KOPT-K1 (cell line): ENCODE results near the gene WIF1.

Experiments
- H3K27ac ChIP-seq: fragments of 200-600 bp; sonication (generic); 2 replicates; pipeline ENCODE4 v1.5.1; 2016; ENCODE audit warnings: antibody characterized with exemption, mild to moderate bottlenecking, low read depth, low read length; ENCODE audit not compliant: poor library complexity, severe bottlenecking
- H3K36me3 ChIP-seq: fragments of 200-600 bp; sonication (generic); 2 replicates; pipeline ENCODE4 v1.5.1; 2017; ENCODE audit warnings: antibody characterized with exemption, mild to moderate bottlenecking, low read length, moderate library complexity; ENCODE audit not compliant: insufficient read depth
- H3K9me3 ChIP-seq: fragments of 200-600 bp; sonication (generic); 2 replicates; pipeline ENCODE4 v1.5.1; 2017; ENCODE audit warnings: antibody characterized with exemption, low read length, mild to moderate bottlenecking; ENCODE audit not compliant: insufficient read depth, poor library complexity, severe bottlenecking

WIF1 gene

GRCh38 chr12:65140738-65141137, 19.6 kb upstream of the WIF1 start:
- Histone ChIP-seq H3K36me3 (no peaks in the 10 kb centered on the region), H3K9me3 (peaks cover 6% of the 10 kb centered on the region)

GRCh38 chr12:65139389-65139788, 18.3 kb upstream of the WIF1 start:
- H3K27ac ChIP-seq = no peak overlapping the region
- no peaks in the 10 kb centered on the region for H3K36me3 ChIP-seq
- H3K9me3 ChIP-seq = peaks cover 6% of the 10 kb centered on the region

More at GRCh38 chr12:65140738-65141137, 19.6 kb upstream of the WIF1 start:
- H3K27ac ChIP-seq = no peak overlapping the region

GRCh38 chr12:65133879-65134278, 12.8 kb upstream of the WIF1 start:
- H3K36me3 ChIP-seq = no peaks in the 10 kb centered on the region
- H3K9me3 ChIP-seq = peaks cover 6% of the 10 kb centered on the region
- no peak overlapping the region for H3K27ac ChIP-seq

GRCh38 chr12:65126482-65126881, 5.4 kb upstream of the WIF1 start:
- Histone ChIP-seq H3K9me3 (no peaks in the 10 kb centered on the region), H3K27ac (no peak overlapping the region), H3K36me3 (no peaks in the 10 kb centered on the region)

DNA sequence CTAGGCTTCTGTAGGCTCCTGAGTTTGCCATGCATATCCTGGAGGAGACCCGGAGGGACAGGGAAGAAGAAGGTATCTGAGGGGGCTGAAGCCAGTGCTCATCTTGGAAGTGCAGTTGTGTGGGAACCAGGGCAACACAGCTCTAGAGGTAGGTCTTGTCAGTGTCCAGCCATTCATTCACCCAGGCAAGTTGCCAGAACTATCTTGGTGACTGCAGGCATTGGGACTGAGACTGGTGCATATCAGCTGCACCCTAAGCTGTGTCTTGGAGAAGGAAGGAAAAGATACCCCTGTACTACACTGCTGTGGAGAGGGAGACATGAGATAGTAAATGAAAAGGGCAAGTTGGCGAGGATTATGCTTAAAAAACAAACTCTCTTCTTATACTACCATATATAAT, 4.9 kb upstream of the WIF1 start:
- Histone ChIP-seq H3K36me3 (no peaks in the 10 kb centered on the region), H3K9me3 (no peaks in the 10 kb centered on the region), H3K27ac (no peak overlapping the region)

DNA sequence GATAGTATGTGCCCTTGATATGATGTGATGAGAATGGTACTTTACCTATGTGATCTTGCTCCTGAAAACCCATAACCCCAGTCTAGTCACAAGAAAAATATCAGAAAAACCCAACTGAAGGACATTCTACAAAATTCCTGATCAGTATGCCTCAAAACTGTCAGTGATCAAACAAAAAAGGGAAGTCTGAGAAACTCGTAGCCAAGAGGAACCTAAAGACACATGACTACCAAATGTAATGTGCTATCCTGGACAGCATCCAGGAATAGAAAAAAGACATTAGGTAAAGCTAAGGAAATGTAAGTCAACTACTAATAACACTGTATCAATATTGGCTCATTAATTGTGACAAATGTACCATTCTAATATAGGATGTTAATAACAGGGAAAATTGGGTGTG, 4.1 kb upstream of the WIF1 start:
- Histone ChIP-seq H3K27ac (no peak overlapping the region), H3K36me3 (no peaks in the 10 kb centered on the region), H3K9me3 (no peaks in the 10 kb centered on the region)

- Histone ChIP-seq H3K36me3 (no peaks in the 10 kb centered on the region), H3K27ac (no peak overlapping the region), H3K9me3 (no peaks in the 10 kb centered on the region)
Observed at GRCh38 chr12:65123435-65124063, 2.4 kb upstream of the WIF1 start.

- Histone ChIP-seq H3K9me3 (no peaks in the 10 kb centered on the region), H3K27ac (no peak overlapping the region), H3K36me3 (no peaks in the 10 kb centered on the region)
Observed at GRCh38 chr12:65122703-65123102, 1.6 kb upstream of the WIF1 start.

DNA sequence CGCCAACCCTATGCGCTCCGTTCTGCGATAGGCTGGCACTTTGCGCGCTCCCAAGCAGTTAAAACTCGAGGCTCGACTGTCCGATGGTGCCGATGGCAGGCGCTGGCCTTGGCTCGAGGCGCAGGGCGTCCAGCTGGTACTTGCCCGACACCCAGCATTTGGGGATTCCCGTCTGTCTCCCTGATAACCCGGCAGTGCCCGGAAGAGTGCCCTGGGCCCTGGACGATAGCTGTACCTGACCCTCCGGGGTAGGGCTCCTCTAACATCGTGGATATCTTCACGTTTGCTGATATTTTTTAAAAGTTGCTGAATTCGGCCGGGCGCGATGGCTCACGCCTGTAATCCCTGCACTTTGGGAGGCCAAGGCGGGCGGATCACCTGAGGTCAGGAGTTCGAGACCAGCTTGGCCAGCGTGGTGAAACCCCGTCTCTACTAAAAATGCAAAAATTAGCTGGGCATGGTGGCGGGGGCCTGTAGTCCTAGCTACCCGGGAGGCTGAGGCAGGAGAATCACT, 908 bp upstream of the WIF1 start:
- Histone ChIP-seq H3K36me3 (no peaks in the 10 kb centered on the region), H3K9me3 (no peaks in the 10 kb centered on the region), H3K27ac (no peak overlapping the region)

DNA sequence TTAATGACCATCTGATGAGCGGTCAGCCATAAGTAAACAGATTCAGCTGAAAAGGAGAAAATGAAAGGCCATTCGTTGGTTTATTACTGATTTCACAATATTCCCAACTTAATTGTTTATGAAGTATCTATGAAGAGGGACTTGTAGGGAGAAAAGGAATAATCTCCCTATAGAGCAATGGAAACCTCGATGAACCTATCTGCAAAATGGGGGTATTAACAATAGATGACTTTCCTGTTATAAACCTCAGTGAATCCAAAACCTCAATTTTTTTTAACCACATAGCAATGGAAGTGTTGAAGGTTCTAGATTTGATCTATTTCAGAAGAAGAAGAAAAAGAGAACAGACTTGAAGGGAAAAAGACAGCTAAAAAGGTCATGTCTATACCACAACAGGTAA, 2.0 kb downstream of the WIF1 start:
- Histone ChIP-seq H3K27ac (no peak overlapping the region), H3K36me3 (no peaks in the 10 kb centered on the region), H3K9me3 (no peaks in the 10 kb centered on the region)

DNA sequence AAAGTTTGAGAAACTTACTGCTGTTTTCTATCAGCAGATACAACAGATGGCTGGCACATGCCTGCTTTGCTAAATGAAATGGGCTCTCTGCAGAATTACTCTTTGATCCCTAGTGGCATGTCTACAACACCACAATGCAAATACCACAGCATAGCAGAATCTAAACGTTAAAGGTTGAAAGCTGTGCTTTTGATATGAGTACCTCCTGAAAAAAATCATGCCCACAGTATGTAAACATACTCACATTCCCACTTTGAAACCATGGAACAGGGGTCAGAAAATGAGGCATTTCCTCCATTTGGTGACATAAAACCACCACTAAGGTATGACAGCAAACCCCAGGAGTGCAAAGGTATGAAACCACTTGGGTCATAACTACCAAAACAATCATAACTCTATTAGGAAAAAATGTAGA, 7.5 kb downstream of the WIF1 start:
- no peaks in the 10 kb centered on the region for H3K9me3 ChIP-seq
- no peaks in the 10 kb centered on the region for H3K36me3 ChIP-seq
- no peak overlapping the region for H3K27ac ChIP-seq

DNA sequence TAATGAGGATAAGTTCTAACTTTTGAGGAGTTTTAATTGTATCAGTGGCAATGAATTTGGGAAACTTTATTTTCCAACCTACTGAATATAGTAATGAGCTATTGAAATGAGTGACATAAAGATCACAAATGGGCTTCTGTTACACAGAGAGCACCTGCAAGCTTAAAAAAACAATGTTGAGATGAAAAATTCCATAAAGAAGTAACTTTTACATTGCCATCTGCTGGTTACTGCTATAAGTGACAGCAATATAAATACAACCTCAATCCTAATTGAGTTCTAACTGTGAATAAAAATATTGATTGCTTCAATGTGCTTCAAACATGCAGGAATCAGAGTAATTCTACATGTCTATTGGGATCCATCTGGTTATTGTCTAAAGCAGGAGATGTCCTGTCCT, 14.2 kb downstream of the WIF1 start:
- Histone ChIP-seq H3K27ac (no peak overlapping the region), H3K9me3 (no peaks in the 10 kb centered on the region), H3K36me3 (no peaks in the 10 kb centered on the region)

DNA sequence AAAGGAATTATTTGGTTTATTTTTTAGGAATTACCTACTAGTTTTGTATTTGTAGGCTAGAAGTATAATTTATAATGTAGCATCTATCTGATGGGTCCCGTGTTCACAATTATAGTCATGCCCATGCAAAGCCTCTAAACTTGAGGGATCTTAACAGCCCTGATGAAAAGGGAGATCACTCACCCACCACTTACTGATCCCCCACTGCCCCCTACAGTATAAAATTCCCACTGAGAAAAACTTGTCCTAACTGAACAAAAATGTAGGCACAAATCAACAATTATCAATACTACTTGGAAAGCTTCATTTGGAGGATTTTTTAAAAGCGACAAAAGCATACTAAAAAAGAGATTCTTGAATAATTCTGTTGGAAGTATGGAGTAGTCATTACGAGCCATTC, 21.0 kb downstream of the WIF1 start:
- Histone ChIP-seq H3K36me3 (no peaks in the 10 kb centered on the region), H3K9me3 (no peaks in the 10 kb centered on the region), H3K27ac (no peak overlapping the region)

DNA sequence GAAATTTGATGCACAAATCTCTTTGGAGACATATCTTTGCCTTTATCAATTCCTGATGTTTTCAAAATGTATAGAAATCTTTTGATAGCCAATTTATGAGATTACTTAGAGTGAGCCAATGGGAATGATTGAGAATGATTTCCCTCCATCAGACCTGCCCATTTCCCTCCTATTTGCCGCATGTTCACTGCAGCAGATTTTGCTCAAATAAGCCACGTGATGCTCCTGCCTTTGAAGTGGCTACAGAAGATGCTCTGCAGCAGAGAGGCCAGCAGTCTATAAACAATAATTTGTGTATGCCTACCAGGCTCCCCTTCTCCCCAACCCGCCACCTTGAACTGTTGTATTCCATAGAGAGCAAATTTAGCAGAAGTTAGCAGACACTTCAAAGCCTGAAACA, 21.9 kb downstream of the WIF1 start:
- Histone ChIP-seq H3K27ac (no peak overlapping the region), H3K9me3 (no peaks in the 10 kb centered on the region), H3K36me3 (no peaks in the 10 kb centered on the region)

DNA sequence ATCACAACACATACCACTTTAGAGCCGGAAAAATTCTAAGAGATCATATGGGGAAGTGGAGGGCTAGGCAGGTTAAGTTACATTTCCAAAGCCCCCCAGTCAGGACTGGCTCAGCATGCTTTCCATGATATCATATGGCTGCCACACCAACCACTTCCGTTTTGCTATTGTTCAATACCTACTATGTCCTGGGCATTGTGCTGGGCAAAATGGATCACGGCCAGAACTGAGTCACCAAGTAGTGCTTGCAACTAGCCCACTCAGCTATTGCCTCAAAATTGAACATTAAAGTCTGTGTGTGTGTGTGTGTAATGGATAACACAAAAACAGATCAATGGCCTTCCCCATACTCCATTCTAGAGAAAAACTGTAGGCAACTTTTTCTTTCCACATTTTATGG, 22.7 kb downstream of the WIF1 start:
- Histone ChIP-seq H3K27ac (no peak overlapping the region), H3K9me3 (no peaks in the 10 kb centered on the region), H3K36me3 (no peaks in the 10 kb centered on the region)

DNA sequence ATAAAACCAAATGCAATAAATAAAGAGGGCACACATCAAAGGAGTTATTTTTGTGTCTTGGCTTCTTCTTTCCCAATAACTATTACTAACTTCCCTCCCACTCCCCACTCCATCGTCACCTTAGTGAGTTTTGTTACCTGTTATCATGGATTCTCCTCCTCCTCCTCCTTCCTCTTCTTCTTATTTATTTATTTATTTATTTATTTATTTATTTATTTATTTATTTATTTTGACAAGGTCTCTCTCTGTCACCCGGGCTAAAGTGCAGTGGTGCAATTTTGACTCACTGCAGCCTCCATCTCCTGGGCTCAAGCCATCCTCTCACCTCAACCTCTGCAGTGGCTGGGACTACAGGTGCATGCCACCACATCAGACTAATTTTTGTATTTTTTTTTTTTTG, 26.4 kb downstream of the WIF1 start:
- Histone ChIP-seq H3K9me3 (no peaks in the 10 kb centered on the region), H3K36me3 (no peaks in the 10 kb centered on the region), H3K27ac (no peak overlapping the region)
